Smooth muscle cell (in vitro differentiated cells): ENCODE measurements around the gene MBNL2. TPM values are rescaled to one million over a fixed set of nuclear protein-coding genes. Genes with fewer than 3 reads are reported as not detected.

Source experiments
- DNase-seq: peaks from one replicate; lab custom pipeline; 2025; ENCODE audit not compliant: unreplicated experiment; lab: John Stamatoyannopoulos, UW
- H2AFZ ChIP-seq: fragments of 200-600 bp; sonication (generic); 2 replicates; pipeline ENCODE4 v1.6.0; 2016; ENCODE audit warnings: antibody characterized with exemption, low read depth, mild to moderate bottlenecking
- H3F3A ChIP-seq: fragments of 200-600 bp; sonication (generic); 2 replicates; pipeline ENCODE4 v1.6.0; 2017; ENCODE audit warnings: antibody characterized with exemption, low read depth
- H3K27ac ChIP-seq: fragments of 200-600 bp; sonication (generic); 2 replicates; pipeline ENCODE4 v1.5.1; 2016; ENCODE audit warnings: low read depth, mild to moderate bottlenecking
- H3K27me3 ChIP-seq: fragments of 200-600 bp; sonication (generic); 2 replicates; pipeline ENCODE4 v1.6.1; 2016; ENCODE audit warnings: low read depth, mild to moderate bottlenecking
- H3K36me3 ChIP-seq: fragments of 200-600 bp; sonication (generic); 2 replicates; pipeline ENCODE4 v1.5.1; 2016; ENCODE audit warnings: low read depth
- H3K4me1 ChIP-seq: fragments of 200-600 bp; sonication (generic); 2 replicates; pipeline ENCODE4 v1.5.1; 2016; ENCODE audit warnings: low read depth
- H3K4me2 ChIP-seq: fragments of 200-600 bp; sonication (generic); 2 replicates; pipeline ENCODE4 v1.6.0; 2016; ENCODE audit warnings: mild to moderate bottlenecking
- H3K4me3 ChIP-seq: fragments of 200-600 bp; sonication (generic); 2 replicates; pipeline ENCODE4 v1.5.1; 2016; ENCODE audit warnings: mild to moderate bottlenecking
- H3K79me2 ChIP-seq: fragments of 200-600 bp; sonication (generic); 2 replicates; pipeline ENCODE4 v1.6.0; 2016; ENCODE audit warnings: low read depth, mild to moderate bottlenecking
- H3K9ac ChIP-seq: fragments of 200-600 bp; sonication (generic); 2 replicates; pipeline ENCODE4 v1.6.0; 2016; ENCODE audit warnings: low read depth
- H3K9me3 ChIP-seq: fragments of 200-600 bp; sonication (generic); replicated peaks from 2 replicates; pipeline ENCODE4 v1.5.1; 2016; ENCODE audit warnings: low read depth
- H4K20me1 ChIP-seq: fragments of 200-600 bp; sonication (generic); 2 replicates; pipeline ENCODE4 v1.6.0; 2016; ENCODE audit warnings: low read depth
- WGBS: methylation state at CpG from one replicate; pipeline ENCODE4 v1.1.7; 2016; ENCODE audit warnings: low lambda C conversion rate; 5-methylcytosine and 5-hydroxymethylcytosine counted together
- polyA plus RNA-seq: library from polyadenylated mRNA; unstranded; fragments of >200 nt; fragmentation: Nextera tagmentation; extraction: Ambion mirVana; gene quantifications from 2 replicates; pipeline ENCODE4 v1.2.1, GENCODE V29; 2016
- total RNA-seq: library from RNA; depleted of rRNA; stranded (reverse); fragments of >200 nt; gene quantifications from 2 replicates; pipeline ENCODE4 v1.2.3, GENCODE V29; 2014
- TF ChIP-seq, protein P1 (sequence below): fragments of 200-600 bp; sonication (generic); IDR thresholded peaks from 2 replicates; pipeline ENCODE4 v1.5.1; 2017; ENCODE audit warnings: borderline replicate concordance, mild to moderate bottlenecking, antibody characterized with exemption; ENCODE audit not compliant: insufficient read depth, poor library complexity, severe bottlenecking

MBNL2 gene
- total and polyA plus RNA-seq, 2 experiments from 2014 or later: 33.7 to 120 TPM

GRCh38 chr13:97223037-97223710, 1.0 kb downstream of the MBNL2 start:
- Histone ChIP-seq H3K4me3 (peak overlapping the region; percentile 82), H3K36me3 (no peaks in the 10 kb centered on the region), H3K4me2 (peak overlapping the region; percentile 95), H3K9ac (peak overlapping the region; percentile 96), H3K27ac (peak overlapping the region; percentile 95), H3K9me3 (no peaks in the 10 kb centered on the region), H3K79me2 (peaks cover 56% of the 10 kb centered on the region), H2AFZ (no peak overlapping the region), H3K27me3 (no peaks in the 10 kb centered on the region), H4K20me1 (peaks cover 36% of the 10 kb centered on the region), H3K4me1 (peaks cover 29% of the 10 kb centered on the region), H3F3A (peaks cover 5% of the 10 kb centered on the region)
- DNase-seq: no peak
- TF ChIP-seq, protein P1, sequence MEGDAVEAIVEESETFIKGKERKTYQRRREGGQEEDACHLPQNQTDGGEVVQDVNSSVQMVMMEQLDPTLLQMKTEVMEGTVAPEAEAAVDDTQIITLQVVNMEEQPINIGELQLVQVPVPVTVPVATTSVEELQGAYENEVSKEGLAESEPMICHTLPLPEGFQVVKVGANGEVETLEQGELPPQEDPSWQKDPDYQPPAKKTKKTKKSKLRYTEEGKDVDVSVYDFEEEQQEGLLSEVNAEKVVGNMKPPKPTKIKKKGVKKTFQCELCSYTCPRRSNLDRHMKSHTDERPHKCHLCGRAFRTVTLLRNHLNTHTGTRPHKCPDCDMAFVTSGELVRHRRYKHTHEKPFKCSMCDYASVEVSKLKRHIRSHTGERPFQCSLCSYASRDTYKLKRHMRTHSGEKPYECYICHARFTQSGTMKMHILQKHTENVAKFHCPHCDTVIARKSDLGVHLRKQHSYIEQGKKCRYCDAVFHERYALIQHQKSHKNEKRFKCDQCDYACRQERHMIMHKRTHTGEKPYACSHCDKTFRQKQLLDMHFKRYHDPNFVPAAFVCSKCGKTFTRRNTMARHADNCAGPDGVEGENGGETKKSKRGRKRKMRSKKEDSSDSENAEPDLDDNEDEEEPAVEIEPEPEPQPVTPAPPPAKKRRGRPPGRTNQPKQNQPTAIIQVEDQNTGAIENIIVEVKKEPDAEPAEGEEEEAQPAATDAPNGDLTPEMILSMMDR: no peak
- WGBS: 9% methylated on average over 6 of the region's 6 CpGs

DNA sequence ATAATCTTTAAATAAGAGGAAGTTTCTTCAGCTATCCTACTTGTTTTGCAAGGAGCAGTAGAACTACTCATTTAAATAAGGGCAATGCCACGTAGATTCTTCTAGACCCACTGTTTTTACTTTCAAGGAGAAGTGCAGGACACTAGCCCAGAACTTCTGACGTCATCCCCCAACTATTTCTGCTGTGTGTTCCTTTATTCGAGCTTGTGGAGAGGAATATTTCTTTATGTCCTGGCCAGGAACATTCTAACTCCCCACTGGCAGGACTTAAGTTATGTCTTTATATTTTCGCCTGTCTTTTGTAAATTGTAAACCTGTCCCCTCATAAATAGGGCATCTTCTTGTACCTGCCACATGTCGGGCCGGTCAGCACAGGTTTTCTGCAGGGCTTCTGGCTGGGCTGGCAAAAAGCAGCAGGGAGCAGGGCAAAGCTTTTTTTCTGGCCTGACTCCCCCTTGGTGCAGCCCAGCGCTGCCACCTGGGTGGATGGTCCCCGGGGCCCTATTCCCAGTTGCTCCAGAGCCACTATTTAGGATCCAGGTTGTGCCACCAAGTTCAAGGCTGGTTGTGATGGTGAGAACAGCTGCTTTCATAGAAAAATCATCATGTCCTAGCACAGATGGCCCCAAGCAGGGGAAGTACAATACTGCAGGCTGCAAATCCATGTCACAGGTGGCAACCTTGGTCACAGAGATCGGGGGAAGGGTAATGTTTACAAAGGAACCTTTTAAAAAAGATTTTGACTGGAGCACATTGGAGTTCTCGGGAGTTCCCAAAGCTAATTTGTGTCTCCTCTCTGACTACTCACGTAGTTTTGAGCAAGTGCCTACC, 1.8 kb downstream of the MBNL2 start:
- Histone ChIP-seq H3K36me3 (no peaks in the 10 kb centered on the region), H3K4me1 (peaks cover 29% of the 10 kb centered on the region), H3K4me2 (peak overlapping the region; percentile 95), H3K9me3 (no peaks in the 10 kb centered on the region), H3F3A (peaks cover 5% of the 10 kb centered on the region), H3K4me3 (peak overlapping the region; percentile 82), H4K20me1 (peaks cover 42% of the 10 kb centered on the region), H2AFZ (no peak overlapping the region), H3K9ac (peak overlapping the region; percentile 96), H3K27me3 (no peaks in the 10 kb centered on the region), H3K27ac (peak overlapping the region; percentile 95), H3K79me2 (peaks cover 64% of the 10 kb centered on the region)
- 24% methylated on average over 11 of the region's 11 CpGs for WGBS
- TF ChIP-seq, protein P1: no peak
- DNase-seq: no peak

GRCh38 chr13:97224544-97225300, 2.6 kb downstream of the MBNL2 start:
- H3F3A ChIP-seq: peaks cover 5% of the 10 kb centered on the region
- peak overlapping the region; percentile 95 for H3K4me2 ChIP-seq
- peaks cover 29% of the 10 kb centered on the region for H3K4me1 ChIP-seq
- no peaks in the 10 kb centered on the region for H3K9me3 ChIP-seq
- peaks cover 50% of the 10 kb centered on the region for H4K20me1 ChIP-seq
- peak overlapping the region; percentile 96 for H3K9ac ChIP-seq
- TF ChIP-seq, protein P1: no peak
- WGBS: 70% methylated on average over 5 of the region's 5 CpGs
- no peaks in the 10 kb centered on the region for H3K36me3 ChIP-seq
- peak overlapping the region; percentile 82 for H3K4me3 ChIP-seq
- DNase-seq: no peak
- H2AFZ ChIP-seq: no peak overlapping the region
- no peaks in the 10 kb centered on the region for H3K27me3 ChIP-seq
- peak overlapping the region; percentile 95 for H3K27ac ChIP-seq
- H3K79me2 ChIP-seq: peaks cover 72% of the 10 kb centered on the region
